ENCODE data around the gene NLRP6. TPM values are rescaled to one million over a fixed set of nuclear protein-coding genes. Genes with fewer than 3 reads are reported as not detected.

NLRP6 gene
- not detected in 2 replicates for total RNA-seq
- long read RNA-seq: 0 reads

- peaks cover 4% of the 10 kb centered on the region for H3K9me3 Mint-ChIP-seq
- H3K36me3 Mint-ChIP-seq (ENCODE audit: low read depth): peaks cover 4% of the 10 kb centered on the region
- no peak within 1 kb of the TSS for H3K27ac Mint-ChIP-seq (ENCODE audit: unreplicated experiment)
- no peak for DNase-seq (ENCODE audit: low read depth, low spot score)
- H3K4me3 Mint-ChIP-seq: no peak within 1 kb of the TSS
- TF ChIP-seq CTCF (conservative IDR thresholded peaks at IDR 0.05): no peak
- H3K4me1 Mint-ChIP-seq: peaks cover 13% of the 10 kb centered on the region
- H3K27me3 Mint-ChIP-seq (ENCODE audit: low read depth): no peaks in the 10 kb centered on the region
Measured at GRCh38 chr11:278001-278951, at the start of gene NLRP6. Gene NLRP6 (plus strand): TSS chr11:278407. CDS start chr11:278570, 163 bp downstream.

- TF ChIP-seq CTCF (conservative IDR thresholded peaks at IDR 0.05): no peak
- no peaks in the 10 kb centered on the region for H3K27me3 Mint-ChIP-seq (ENCODE audit: low read depth)
- peaks cover 4% of the 10 kb centered on the region for H3K4me1 Mint-ChIP-seq
- no peaks in the 10 kb centered on the region for H3K9me3 Mint-ChIP-seq
- H3K36me3 Mint-ChIP-seq (ENCODE audit: low read depth): no peaks in the 10 kb centered on the region
- no peak overlapping the region for H3K4me3 Mint-ChIP-seq
- peak overlapping the region; percentile 52 for H3K27ac Mint-ChIP-seq (ENCODE audit: unreplicated experiment)
- DNase-seq (ENCODE audit: low read depth, low spot score): no peak
Measured at GRCh38 chr11:230431-230830, 47.8 kb upstream of the NLRP6 start.

GRCh38 chr11:232783-233565, 45.2 kb upstream of the NLRP6 start:
- Mint-ChIP-seq H3K27ac (ENCODE audit: unreplicated experiment) (no peak overlapping the region), H3K4me1 (peaks cover 15% of the 10 kb centered on the region), H3K4me3 (peak overlapping the region; percentile 82), H3K36me3 (ENCODE audit: low read depth) (no peaks in the 10 kb centered on the region), H3K9me3 (no peaks in the 10 kb centered on the region), H3K27me3 (ENCODE audit: low read depth) (no peaks in the 10 kb centered on the region)
- no peak for TF ChIP-seq CTCF (conservative IDR thresholded peaks at IDR 0.05)
- DNase-seq (ENCODE audit: low read depth, low spot score): no peak

- Mint-ChIP-seq H3K27me3 (ENCODE audit: low read depth) (no peaks in the 10 kb centered on the region), H3K4me1 (peaks cover 26% of the 10 kb centered on the region), H3K27ac (ENCODE audit: unreplicated experiment) (peak overlapping the region; percentile 28), H3K9me3 (no peaks in the 10 kb centered on the region), H3K36me3 (ENCODE audit: low read depth) (no peaks in the 10 kb centered on the region), H3K4me3 (peak overlapping the region; percentile 93)
- DNase-seq (ENCODE audit: low read depth, low spot score): no peak
- TF ChIP-seq CTCF (conservative IDR thresholded peaks at IDR 0.05): no peak
Measured at GRCh38 chr11:235180-235579, 43.0 kb upstream of the NLRP6 start.

- Mint-ChIP-seq H3K27ac (ENCODE audit: unreplicated experiment) (peak overlapping the region; percentile 28), H3K27me3 (ENCODE audit: low read depth) (no peaks in the 10 kb centered on the region), H3K4me1 (peaks cover 26% of the 10 kb centered on the region), H3K4me3 (peak overlapping the region; percentile 93), H3K9me3 (no peaks in the 10 kb centered on the region), H3K36me3 (ENCODE audit: low read depth) (no peaks in the 10 kb centered on the region)
- TF ChIP-seq CTCF (conservative IDR thresholded peaks at IDR 0.05): no peak
- DNase-seq (ENCODE audit: low read depth, low spot score): no peak
Measured at GRCh38 chr11:235609-235996, 42.6 kb upstream of the NLRP6 start.
